Large intestine (tissue), 3 donors: Measurements from ENCODE around the gene PRKAR2B. TPM values are rescaled to one million over a fixed set of nuclear protein-coding genes. Genes with fewer than 3 reads are reported as not detected.

Source experiments
- DNase-seq, 2 donors: peaks; one replicate each; pipeline versions ENCODE4 v3.0.0 to v3.0.0-alpha.2; 2013
- H3K27ac ChIP-seq: one replicate; pipeline ENCODE4 v1.5.1; 2013; ENCODE audit warnings: low read length
- H3K27me3 ChIP-seq: 2 replicates; pipeline ENCODE4 v1.6.1; 2013; ENCODE audit warnings: low read length; ENCODE audit not compliant: control insufficient read depth, insufficient read depth
- H3K36me3 ChIP-seq: 2 replicates; pipeline ENCODE4 v1.6.1; 2013; ENCODE audit warnings: low read length; ENCODE audit not compliant: control insufficient read depth, insufficient read depth
- H3K4me1 ChIP-seq: one replicate; pipeline ENCODE4 v1.6.1; 2013; ENCODE audit warnings: low read length; ENCODE audit not compliant: control insufficient read depth, insufficient read depth
- H3K4me3 ChIP-seq: one replicate; pipeline ENCODE4 v1.5.1; 2013; ENCODE audit warnings: low read length
- H3K9me3 ChIP-seq: one replicate; pipeline ENCODE4 v1.6.1; 2013; ENCODE audit warnings: mild to moderate bottlenecking, low read depth, low read length, moderate library complexity; ENCODE audit not compliant: control insufficient read depth
- WGBS: methylation state at CpG from one replicate; pipeline ENCODE4 v1.1.5; 2013; ENCODE audit warnings: low lambda C conversion rate; ENCODE audit not compliant: insufficient coverage; 5-methylcytosine and 5-hydroxymethylcytosine counted together
- polyA plus RNA-seq: library from polyadenylated mRNA; unstranded; fragments of 120-200 nt; gene quantifications from one replicate; pipeline ENCODE4 v1.2.1, GENCODE V29; 2013

The PRKAR2B gene
- polyA plus RNA-seq, 1 donor, result 16.3 TPM

- no peaks in the 10 kb centered on the region for H3K27me3 ChIP-seq
- DNase-seq, result peak; percentile 81 to 88
- H3K4me1 ChIP-seq, result peaks cover 18% of the 10 kb centered on the region
- no peaks in the 10 kb centered on the region for H3K9me3 ChIP-seq
- H3K4me3 ChIP-seq, result no peak overlapping the region
- no CpG with 5 or more reads among the region's 1 CpG for WGBS
- H3K27ac ChIP-seq, result peak overlapping the region; percentile 73
- peaks cover 11% of the 10 kb centered on the region for H3K36me3 ChIP-seq
These were observed 135.9 kb downstream of the PRKAR2B start for GRCh38 chr7:107180378-107180777.

- WGBS, result 80% methylated on average over 1 of the region's 5 CpGs
- no peak for DNase-seq
- Histone ChIP-seq H3K4me1 (peaks cover 18% of the 10 kb centered on the region), H3K27me3 (no peaks in the 10 kb centered on the region), H3K4me3 (no peak overlapping the region), H3K36me3 (peaks cover 16% of the 10 kb centered on the region), H3K27ac (peak overlapping the region; percentile 73), H3K9me3 (no peaks in the 10 kb centered on the region)
These were observed 136.7 kb downstream of the PRKAR2B start for GRCh38 chr7:107181172-107181571.

- WGBS, result 100% methylated on average over 2 of the region's 4 CpGs
These were observed 141.2 kb downstream of the PRKAR2B start for GRCh38 chr7:107185716-107186115.

GRCh38 chr7:107186240-107186639 is 141.7 kb downstream of the PRKAR2B start:
- Histone ChIP-seq H3K27ac (no peak overlapping the region), H3K4me3 (no peak overlapping the region), H3K36me3 (peaks cover 52% of the 10 kb centered on the region), H3K27me3 (no peaks in the 10 kb centered on the region), H3K4me1 (peaks cover 8% of the 10 kb centered on the region), H3K9me3 (no peaks in the 10 kb centered on the region)
- WGBS, result 80% methylated on average over 1 of the region's 4 CpGs
- no peak for DNase-seq

More at GRCh38 chr7:107185716-107186115, 141.2 kb downstream of the PRKAR2B start:
- Histone ChIP-seq H3K27ac (no peak overlapping the region), H3K4me1 (peaks cover 13% of the 10 kb centered on the region), H3K27me3 (no peaks in the 10 kb centered on the region), H3K36me3 (peaks cover 47% of the 10 kb centered on the region), H3K4me3 (no peak overlapping the region), H3K9me3 (no peaks in the 10 kb centered on the region)
- no peak for DNase-seq

- H3K9me3 ChIP-seq, result no peaks in the 10 kb centered on the region
- peaks cover 56% of the 10 kb centered on the region for H3K36me3 ChIP-seq
- H3K27ac ChIP-seq, result peak overlapping the region; percentile 34
- 80% methylated on average over 1 of the region's 2 CpGs for WGBS
- no peaks in the 10 kb centered on the region for H3K27me3 ChIP-seq
- no peak overlapping the region for H3K4me3 ChIP-seq
- H3K4me1 ChIP-seq, result peaks cover 7% of the 10 kb centered on the region
- DNase-seq, result peak in 1 of 2 donors; percentile 43
These were observed 143.3 kb downstream of the PRKAR2B start for GRCh38 chr7:107187774-107188173.

- Histone ChIP-seq H3K36me3 (peaks cover 56% of the 10 kb centered on the region), H3K9me3 (no peaks in the 10 kb centered on the region), H3K4me1 (peaks cover 7% of the 10 kb centered on the region), H3K27me3 (no peaks in the 10 kb centered on the region), H3K27ac (no peak overlapping the region), H3K4me3 (no peak overlapping the region)
- WGBS, result 100% methylated on average over 2 of the region's 2 CpGs
- DNase-seq, result no peak
These were observed 145.6 kb downstream of the PRKAR2B start for GRCh38 chr7:107190090-107190489.

- DNase-seq, result no peak
- Histone ChIP-seq H3K4me3 (no peak overlapping the region), H3K4me1 (no peaks in the 10 kb centered on the region), H3K9me3 (no peaks in the 10 kb centered on the region), H3K27ac (no peak overlapping the region), H3K27me3 (no peaks in the 10 kb centered on the region), H3K36me3 (peaks cover 59% of the 10 kb centered on the region)
- WGBS, result no CpG with 5 or more reads among the region's 1 CpG
These were observed 149.5 kb downstream of the PRKAR2B start for GRCh38 chr7:107194052-107194451.

GRCh38 chr7:107196834-107197610 is 152.5 kb downstream of the PRKAR2B start:
- H3K4me1 ChIP-seq, result no peaks in the 10 kb centered on the region
- no peaks in the 10 kb centered on the region for H3K9me3 ChIP-seq
- no peak overlapping the region for H3K4me3 ChIP-seq
- 100% methylated on average over 1 of the region's 10 CpGs for WGBS
- no peak overlapping the region for H3K27ac ChIP-seq
- H3K27me3 ChIP-seq, result no peaks in the 10 kb centered on the region
- peaks cover 66% of the 10 kb centered on the region for H3K36me3 ChIP-seq
- DNase-seq, result no peak

- H3K9me3 ChIP-seq, result no peaks in the 10 kb centered on the region
- H3K4me3 ChIP-seq, result no peak overlapping the region
- H3K4me1 ChIP-seq, result no peaks in the 10 kb centered on the region
- 100% methylated on average over 1 of the region's 4 CpGs for WGBS
- DNase-seq, result peak in 1 of 2 donors; percentile 19
- H3K27ac ChIP-seq, result no peak overlapping the region
- no peaks in the 10 kb centered on the region for H3K27me3 ChIP-seq
- H3K36me3 ChIP-seq, result peaks cover 85% of the 10 kb centered on the region
These were observed 157.4 kb downstream of the PRKAR2B start for GRCh38 chr7:107201795-107202450.

GRCh38 chr7:107203607-107204006 is 159.1 kb downstream of the PRKAR2B start:
- DNase-seq, result no peak
- no peaks in the 10 kb centered on the region for H3K4me1 ChIP-seq
- no peaks in the 10 kb centered on the region for H3K27me3 ChIP-seq
- H3K36me3 ChIP-seq, result peaks cover 80% of the 10 kb centered on the region
- H3K27ac ChIP-seq, result no peak overlapping the region
- WGBS, result 100% methylated on average over 1 of the region's 7 CpGs
- no peaks in the 10 kb centered on the region for H3K9me3 ChIP-seq
- no peak overlapping the region for H3K4me3 ChIP-seq
